HL-60 (cell line): Measurements from ENCODE around the gene MT1H.

ENCODE experiments used
- DNase-seq, 2 experiments: peaks; one replicate each; pipeline ENCODE4 v3.0.0-alpha.2; 2010 to 2020; ENCODE audit warnings: low read depth in 1 of 2, low spot score in 1 of 2
- H3K27ac ChIP-seq: fragments of 250-450 bp; sonication (Bioruptor Pico); replicated peaks from 2 replicates; pipeline ENCODE4 v1.5.1; 2020; ENCODE audit warnings: mild to moderate bottlenecking, moderate library complexity
- H3K27me3 ChIP-seq: fragments of 250-450 bp; sonication (Bioruptor Pico); 2 replicates; pipeline ENCODE4 v1.5.1; 2021; ENCODE audit warnings: mild to moderate bottlenecking, moderate library complexity; ENCODE audit not compliant: insufficient read depth, poor library complexity, severe bottlenecking
- H3K4me3 ChIP-seq: replicated peaks from 2 replicates; pipeline ENCODE4 v1.5.1; 2011; ENCODE audit warnings: mild to moderate bottlenecking, control low read depth, low read length; ENCODE audit not compliant: insufficient read depth
- GABPA ChIP-seq: IDR thresholded peaks from 2 replicates; pipeline ENCODE4 v1.6.1; 2012; ENCODE audit warnings: low read depth
- POLR2AphosphoS5 ChIP-seq: IDR thresholded peaks from 2 replicates; pipeline ENCODE4 v1.6.1; 2012; ENCODE audit warnings: low read depth
- REST ChIP-seq: IDR thresholded peaks from 2 replicates; pipeline ENCODE4 v1.6.1; 2012; ENCODE audit warnings: low read depth; ENCODE audit not compliant: insufficient replicate concordance
- SPI1 ChIP-seq: IDR thresholded peaks from 2 replicates; pipeline ENCODE4 v1.6.1; 2012; ENCODE audit warnings: low read depth, mild to moderate bottlenecking, borderline replicate concordance
- TF ChIP-seq, protein P1 (sequence below): IDR thresholded peaks from one replicate; pipeline ENCODE4 v1.5.1; 2011; ENCODE audit warnings: low read length, control low read depth, inconsistent platforms; ENCODE audit not compliant: insufficient read depth

The MT1H gene

GRCh38 chr16:56681939-56682702, 12.5 kb downstream of the MT1H start, which contains the start of gene MT1X:
Gene MT1X (plus strand): TSS chr16:56682470. CDS start chr16:56682541, 71 bp downstream.
- peak; percentile 81 to 88 for DNase-seq
- Histone ChIP-seq H3K27ac (peak within 1 kb of the TSS; percentile 52), H3K4me3 (peak within 1 kb of the TSS; percentile 55), H3K27me3 (no peaks in the 10 kb centered on the region)
- TF ChIP-seq, protein P1, sequence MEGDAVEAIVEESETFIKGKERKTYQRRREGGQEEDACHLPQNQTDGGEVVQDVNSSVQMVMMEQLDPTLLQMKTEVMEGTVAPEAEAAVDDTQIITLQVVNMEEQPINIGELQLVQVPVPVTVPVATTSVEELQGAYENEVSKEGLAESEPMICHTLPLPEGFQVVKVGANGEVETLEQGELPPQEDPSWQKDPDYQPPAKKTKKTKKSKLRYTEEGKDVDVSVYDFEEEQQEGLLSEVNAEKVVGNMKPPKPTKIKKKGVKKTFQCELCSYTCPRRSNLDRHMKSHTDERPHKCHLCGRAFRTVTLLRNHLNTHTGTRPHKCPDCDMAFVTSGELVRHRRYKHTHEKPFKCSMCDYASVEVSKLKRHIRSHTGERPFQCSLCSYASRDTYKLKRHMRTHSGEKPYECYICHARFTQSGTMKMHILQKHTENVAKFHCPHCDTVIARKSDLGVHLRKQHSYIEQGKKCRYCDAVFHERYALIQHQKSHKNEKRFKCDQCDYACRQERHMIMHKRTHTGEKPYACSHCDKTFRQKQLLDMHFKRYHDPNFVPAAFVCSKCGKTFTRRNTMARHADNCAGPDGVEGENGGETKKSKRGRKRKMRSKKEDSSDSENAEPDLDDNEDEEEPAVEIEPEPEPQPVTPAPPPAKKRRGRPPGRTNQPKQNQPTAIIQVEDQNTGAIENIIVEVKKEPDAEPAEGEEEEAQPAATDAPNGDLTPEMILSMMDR: no peak
- TF ChIP-seq REST: peak; percentile 50
- peak; percentile 70 for TF ChIP-seq POLR2AphosphoS5
- TF ChIP-seq SPI1: no peak

DNA sequence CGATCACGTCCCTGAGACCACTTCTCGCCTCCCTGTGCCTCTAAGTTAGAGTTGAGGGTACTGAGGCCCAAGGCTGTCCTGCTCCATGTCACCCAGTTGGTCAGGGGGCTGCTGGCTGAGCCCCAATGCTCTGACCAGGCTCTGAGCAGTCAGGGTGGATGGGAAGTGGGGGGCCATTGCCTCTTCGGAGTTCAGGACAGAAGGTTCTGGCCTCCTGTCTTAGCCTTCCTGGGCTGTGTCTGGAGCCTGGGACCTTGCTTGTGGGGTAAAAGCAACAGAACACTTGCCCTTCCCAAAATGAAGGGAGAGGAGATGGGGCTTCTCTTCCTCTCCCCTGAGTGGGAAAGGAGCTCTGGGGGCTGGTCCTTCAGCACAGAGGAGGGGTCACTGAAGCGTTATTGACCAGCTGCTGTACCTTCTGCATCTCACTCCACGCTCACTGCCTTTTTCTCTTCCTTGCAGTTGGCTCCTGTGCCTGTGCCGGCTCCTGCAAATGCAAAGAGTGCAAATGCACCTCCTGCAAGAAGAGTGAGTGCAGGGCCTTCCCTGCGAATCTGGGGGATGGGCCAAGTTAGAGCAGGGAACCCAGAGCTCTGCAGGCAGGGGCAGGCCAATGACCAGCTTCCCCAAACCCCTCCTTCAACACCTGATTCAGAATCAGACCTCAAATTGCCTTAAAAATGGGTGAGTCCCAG, 13.2 kb downstream of the MT1H start:
- no peaks in the 10 kb centered on the region for H3K27me3 ChIP-seq
- no peak for DNase-seq
- peak overlapping the region; percentile 52 for H3K27ac ChIP-seq
- peak overlapping the region; percentile 55 for H3K4me3 ChIP-seq
- TF ChIP-seq POLR2AphosphoS5: no peak
- no peak for TF ChIP-seq GABPA
- no peak for TF ChIP-seq SPI1
- TF ChIP-seq, protein P1: no peak
- no peak for TF ChIP-seq REST

GRCh38 chr16:56683424-56684172, 14.0 kb downstream of the MT1H start:
- H3K27ac ChIP-seq: no peak overlapping the region
- DNase-seq: no peak
- TF ChIP-seq, protein P1: no peak
- TF ChIP-seq POLR2AphosphoS5 (no peak), GABPA (no peak), REST (no peak), SPI1 (no peak)
- no peaks in the 10 kb centered on the region for H3K27me3 ChIP-seq
- peak overlapping the region; percentile 55 for H3K4me3 ChIP-seq
